ENCODE results near the gene PFN3.

Gene PFN3

GRCh38 chr5:177429248-177430040 is 29.0 kb upstream of the PFN3 start:
- no peak for TF ChIP-seq CTCF (IDR thresholded peaks at IDR 0.05)

- no peak for TF ChIP-seq CTCF (IDR thresholded peaks at IDR 0.05)
Measured at GRCh38 chr5:177428574-177429217, 28.2 kb upstream of the PFN3 start.

GRCh38 chr5:177427919-177428573 is 27.6 kb upstream of the PFN3 start:
- no peak for TF ChIP-seq CTCF (IDR thresholded peaks at IDR 0.05)

GRCh38 chr5:177427211-177427822 is 26.9 kb upstream of the PFN3 start:
- TF ChIP-seq CTCF (IDR thresholded peaks at IDR 0.05): no peak

- no peak for TF ChIP-seq CTCF (IDR thresholded peaks at IDR 0.05)
Measured at GRCh38 chr5:177426566-177427210, 26.2 kb upstream of the PFN3 start, which contains the start of gene GRK6. Gene GRK6 (plus strand): TSS chr5:177426676. CDS start chr5:177426846, 170 bp downstream.

GRCh38 chr5:177425801-177426565 is 25.5 kb upstream of the PFN3 start:
- TF ChIP-seq CTCF (IDR thresholded peaks at IDR 0.05): no peak
